K562 (cell line): ENCODE data around the gene GRIN1. TPM values are rescaled to one million over a fixed set of nuclear protein-coding genes. Genes with fewer than 3 reads are reported as not detected.

Experiments
- ATF4 ChIP-seq: fragments of 450-650 bp; formaldehyde crosslinking; IDR thresholded peaks from 2 replicates; pipeline ENCODE4 v1.4.0; 2022; ENCODE audit warnings: mild to moderate bottlenecking, moderate library complexity
- HNRNPLL ChIP-seq: fragments of 200-400 bp; formaldehyde crosslinking; IDR thresholded peaks from 2 replicates; pipeline ENCODE4 v1.6.1; 2017; ENCODE audit warnings: low read length, low read depth, mild to moderate bottlenecking; ENCODE audit not compliant: poor library complexity, severe bottlenecking
- MBD2 ChIP-seq: sonication (generic); IDR thresholded peaks from 2 replicates; pipeline ENCODE4 v1.6.1; 2016; ENCODE audit warnings: low read depth, borderline replicate concordance
- MYC ChIP-seq, 2 experiments: fragments of 250-450 bp in 1 of 2; sonication (Bioruptor Pico) in 1 of 2; IDR thresholded peaks; 2 replicates each; pipeline versions ENCODE4 v1.5.1 to v1.6.1; 2012 to 2021; ENCODE audit warnings: low read depth in 2 of 2, borderline replicate concordance in 1 of 2, improper control_type of control experiment in 1 of 2, low read length in 1 of 2, mild to moderate bottlenecking in 1 of 2, moderate library complexity in 1 of 2
- NFXL1 ChIP-seq: fragments of 450-650 bp; formaldehyde crosslinking; IDR thresholded peaks from 2 replicates; pipeline ENCODE4 v1.4.0; 2021; ENCODE audit warnings: mild to moderate bottlenecking
- PML ChIP-seq: IDR thresholded peaks from 2 replicates; pipeline ENCODE4 v1.6.1; 2012; ENCODE audit warnings: low read length, inconsistent platforms
- POLR2AphosphoS5 ChIP-seq: IDR thresholded peaks from 2 replicates; pipeline ENCODE4 v1.6.1; 2011; ENCODE audit warnings: mild to moderate bottlenecking, low read depth, low read length, moderate library complexity; ENCODE audit not compliant: control insufficient read depth, insufficient read depth
- RFX1 ChIP-seq: fragments of 450-650 bp; IDR thresholded peaks from 2 replicates; pipeline ENCODE4 v1.6.1; 2016; ENCODE audit warnings: mild to moderate bottlenecking, moderate library complexity
- TRIM28 ChIP-seq: fragments of 450-650 bp; IDR thresholded peaks from 2 replicates; pipeline ENCODE4 v1.6.1; 2017
- UBTF ChIP-seq, 2 experiments: IDR thresholded peaks; 2 replicates each; pipeline ENCODE4 v1.6.1; 2012; ENCODE audit warnings: improper control_type of control experiment in 2 of 2, low read depth in 2 of 2, low read length in 2 of 2, borderline replicate concordance in 1 of 2
- ZNF124 ChIP-seq: sonication (generic); formaldehyde crosslinking; IDR thresholded peaks from 2 replicates; pipeline ENCODE4 v1.8.1; 2022; ENCODE audit warnings: missing genetic modification reagents
- ZNF695 ChIP-seq: fragments of 450-650 bp; formaldehyde crosslinking; IDR thresholded peaks from 2 replicates; pipeline ENCODE4 v1.4.0; 2020; ENCODE audit warnings: mild to moderate bottlenecking, moderate library complexity
- polyA plus RNA-seq, 8 experiments: library from polyadenylated mRNA; depleted of rRNA in 4 of 8; stranded (reverse) in 5 of 8; unstranded in 3 of 8; fragments of >200 nt; fragmentation: Nextera tagmentation in 2 of 8; fragmentation: Illumina TruSeq in 1 of 8; extraction: Ambion mirVana in 2 of 8; extraction: Trizol in 1 of 8; gene quantifications; 2 replicates each; pipeline versions ENCODE4 v1.2.1 to v1.2.3, GENCODE V29; 2011 to 2014; ENCODE audit warnings: inconsistent platforms in 1 of 8, missing spikeins in 1 of 8
- total RNA-seq, 7 experiments: library from RNA; depleted of rRNA in 6 of 7; stranded (reverse); fragments of >200 nt in 6 of 7; fragmentation: Illumina TruSeq in 2 of 7; extraction: Trizol in 2 of 7; gene quantifications; 2 replicates each; pipeline versions ENCODE4 v1.2.1 to v1.2.3, GENCODE V29; 2011 to 2021; ENCODE audit warnings: low replicate concordance in 1 of 7
- TF ChIP-seq, protein P1 (sequence below): sonication (generic); formaldehyde crosslinking; IDR thresholded peaks from 2 replicates; pipeline ENCODE4 v1.8.1; 2023; ENCODE audit warnings: mild to moderate bottlenecking, missing genetic modification reagents
- TF ChIP-seq, protein P2 (sequence below), 2 experiments: fragments of 200-800 bp in 1 of 2; sonication (Bioruptor generic) in 1 of 2; sonication (generic) in 1 of 2; formaldehyde crosslinking in 1 of 2; IDR thresholded peaks in 1 of 2; conservative IDR thresholded peaks in 1 of 2; 2 replicates each; pipeline versions ENCODE4 v1.5.0 to v1.6.1; 2016 to 2020; ENCODE audit warnings: missing compliant biosample characterization in 1 of 2, missing genetic modification characterization in 1 of 2, missing genetic modification reagents in 1 of 2
- TF ChIP-seq, protein P3 (sequence below), 3 experiments: fragments of 200-800 bp in 1 of 3; fragments of 250-450 bp in 1 of 3; fragments of 450-650 bp in 1 of 3; sonication (Bioruptor Pico) in 1 of 3; sonication (Bioruptor generic) in 1 of 3; formaldehyde crosslinking in 1 of 3; IDR thresholded peaks; 2 replicates each; pipeline versions ENCODE4 v1.6.1 to v1.8.0; 2016 to 2022; ENCODE audit warnings: mild to moderate bottlenecking in 2 of 3, missing genetic modification characterization in 2 of 3, missing compliant biosample characterization in 1 of 3, moderate library complexity in 1 of 3

Gene GRIN1
- total and polyA plus RNA-seq, 9 of the 15 experiments (the other 6 are each of a cell fraction or from before 2014, with no cell fraction given): 0.03 to 0.35 (median 0.16) TPM; not detected in 6

DNA sequence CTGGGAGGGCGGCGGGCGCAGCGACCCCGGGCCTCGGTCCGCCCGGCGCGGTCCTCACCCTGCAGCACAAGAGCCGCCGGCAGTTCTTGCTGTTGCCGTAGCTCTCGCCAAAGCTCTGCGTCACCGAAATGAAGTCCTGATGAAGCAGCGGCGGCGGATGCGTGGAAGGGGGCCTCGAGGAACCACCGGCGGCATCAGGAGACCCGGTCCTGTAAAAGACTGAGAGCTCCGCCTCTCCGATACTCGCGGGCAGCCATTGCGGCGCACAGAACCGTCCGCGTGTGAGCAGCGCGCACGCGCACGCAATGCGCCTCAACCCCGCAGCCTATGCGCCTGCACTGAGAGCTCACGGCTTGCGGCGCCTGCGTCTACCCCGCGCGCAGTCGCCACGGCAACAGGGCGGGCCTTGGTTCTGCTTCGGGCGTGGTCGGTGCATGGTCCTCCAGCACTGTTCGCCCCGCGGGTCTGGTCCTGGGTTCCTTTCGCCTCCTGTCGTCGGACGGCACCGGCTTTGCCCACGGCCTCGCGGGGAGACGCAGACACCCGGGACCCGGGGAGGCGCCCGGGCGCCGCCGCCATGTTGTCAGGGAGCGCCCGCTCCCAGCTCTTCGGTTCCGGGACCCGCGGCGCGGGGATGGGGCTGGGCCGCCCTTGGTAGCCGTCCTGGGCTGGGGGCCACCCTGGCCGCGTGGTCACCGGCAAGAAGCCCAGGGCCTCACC is 9.3 kb upstream of the GRIN1 start (continued):
- TF ChIP-seq, protein P1, sequence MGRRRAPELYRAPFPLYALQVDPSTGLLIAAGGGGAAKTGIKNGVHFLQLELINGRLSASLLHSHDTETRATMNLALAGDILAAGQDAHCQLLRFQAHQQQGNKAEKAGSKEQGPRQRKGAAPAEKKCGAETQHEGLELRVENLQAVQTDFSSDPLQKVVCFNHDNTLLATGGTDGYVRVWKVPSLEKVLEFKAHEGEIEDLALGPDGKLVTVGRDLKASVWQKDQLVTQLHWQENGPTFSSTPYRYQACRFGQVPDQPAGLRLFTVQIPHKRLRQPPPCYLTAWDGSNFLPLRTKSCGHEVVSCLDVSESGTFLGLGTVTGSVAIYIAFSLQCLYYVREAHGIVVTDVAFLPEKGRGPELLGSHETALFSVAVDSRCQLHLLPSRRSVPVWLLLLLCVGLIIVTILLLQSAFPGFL (CRISPR knock-in tag): no peak
- peak; percentile 94 for TF ChIP-seq MYC (IDR thresholded peaks at IDR 0.05; ENCODE audit: low read depth, low read length)
- TF ChIP-seq MYC (CRISPR knock-in tag; IDR thresholded peaks at IDR 0.05; ENCODE audit: borderline replicate concordance, low read depth): peak; percentile 53; the same call in 1 of the 2 replicates
- peak; percentile 98 for TF ChIP-seq RFX1
- TF ChIP-seq TRIM28: peak; percentile 49; the same call in 1 of the 2 replicates
- peak in 1 of 2 experiments; percentile 48; a peak in 1 of 4 replicates for TF ChIP-seq UBTF (IDR thresholded peaks at IDR 0.05; ENCODE audit: borderline replicate concordance in 1 of 2, low read depth in 2 of 2, low read length in 2 of 2)
- TF ChIP-seq, protein P2, sequence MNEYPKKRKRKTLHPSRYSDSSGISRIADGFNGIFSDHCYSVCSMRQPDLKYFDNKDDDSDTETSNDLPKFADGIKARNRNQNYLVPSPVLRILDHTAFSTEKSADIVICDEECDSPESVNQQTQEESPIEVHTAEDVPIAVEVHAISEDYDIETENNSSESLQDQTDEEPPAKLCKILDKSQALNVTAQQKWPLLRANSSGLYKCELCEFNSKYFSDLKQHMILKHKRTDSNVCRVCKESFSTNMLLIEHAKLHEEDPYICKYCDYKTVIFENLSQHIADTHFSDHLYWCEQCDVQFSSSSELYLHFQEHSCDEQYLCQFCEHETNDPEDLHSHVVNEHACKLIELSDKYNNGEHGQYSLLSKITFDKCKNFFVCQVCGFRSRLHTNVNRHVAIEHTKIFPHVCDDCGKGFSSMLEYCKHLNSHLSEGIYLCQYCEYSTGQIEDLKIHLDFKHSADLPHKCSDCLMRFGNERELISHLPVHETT (CRISPR knock-in tag; conservative IDR thresholded peaks at IDR 0.05 in 1 of 2, IDR thresholded peaks at IDR 0.05 in 1 of 2): 0 out of 4 replicates have a peak, but pooled peaks of 1 of the 2 experiments have one; percentile 22
- TF ChIP-seq PML: 0 out of 2 replicates have a peak, but pooled peaks have one; percentile 43
- peak; percentile 82 for TF ChIP-seq POLR2AphosphoS5
- TF ChIP-seq ZNF695 (CRISPR knock-in tag): no peak
- TF ChIP-seq, protein P3, sequence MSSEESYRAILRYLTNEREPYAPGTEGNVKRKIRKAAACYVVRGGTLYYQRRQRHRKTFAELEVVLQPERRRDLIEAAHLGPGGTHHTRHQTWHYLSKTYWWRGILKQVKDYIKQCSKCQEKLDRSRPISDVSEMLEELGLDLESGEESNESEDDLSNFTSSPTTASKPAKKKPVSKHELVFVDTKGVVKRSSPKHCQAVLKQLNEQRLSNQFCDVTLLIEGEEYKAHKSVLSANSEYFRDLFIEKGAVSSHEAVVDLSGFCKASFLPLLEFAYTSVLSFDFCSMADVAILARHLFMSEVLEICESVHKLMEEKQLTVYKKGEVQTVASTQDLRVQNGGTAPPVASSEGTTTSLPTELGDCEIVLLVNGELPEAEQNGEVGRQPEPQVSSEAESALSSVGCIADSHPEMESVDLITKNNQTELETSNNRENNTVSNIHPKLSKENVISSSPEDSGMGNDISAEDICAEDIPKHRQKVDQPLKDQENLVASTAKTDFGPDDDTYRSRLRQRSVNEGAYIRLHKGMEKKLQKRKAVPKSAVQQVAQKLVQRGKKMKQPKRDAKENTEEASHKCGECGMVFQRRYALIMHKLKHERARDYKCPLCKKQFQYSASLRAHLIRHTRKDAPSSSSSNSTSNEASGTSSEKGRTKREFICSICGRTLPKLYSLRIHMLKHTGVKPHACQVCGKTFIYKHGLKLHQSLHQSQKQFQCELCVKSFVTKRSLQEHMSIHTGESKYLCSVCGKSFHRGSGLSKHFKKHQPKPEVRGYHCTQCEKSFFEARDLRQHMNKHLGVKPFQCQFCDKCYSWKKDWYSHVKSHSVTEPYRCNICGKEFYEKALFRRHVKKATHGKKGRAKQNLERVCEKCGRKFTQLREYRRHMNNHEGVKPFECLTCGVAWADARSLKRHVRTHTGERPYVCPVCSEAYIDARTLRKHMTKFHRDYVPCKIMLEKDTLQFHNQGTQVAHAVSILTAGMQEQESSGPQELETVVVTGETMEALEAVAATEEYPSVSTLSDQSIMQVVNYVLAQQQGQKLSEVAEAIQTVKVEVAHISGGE (CRISPR knock-in tag; IDR thresholded peaks at IDR 0.05): peak in 1 of 3 experiments; percentile 71; a peak in 2 of 6 replicates
- TF ChIP-seq NFXL1 (CRISPR knock-in tag): no peak
- TF ChIP-seq ZNF124 (CRISPR knock-in tag): no peak
- peak; percentile 100 for TF ChIP-seq HNRNPLL
- no peak for TF ChIP-seq ATF4
- TF ChIP-seq MBD2: peak; percentile 61; the same call in 1 of the 2 replicates
